IPS DF 6.9 (cell line): ENCODE data around the gene ATP5F1E.
"Not testable (repeated sequence)": the region's sequence is repeated elsewhere in the genome, so short reads cannot be mapped to it uniquely, and the experiment has no call there.

ENCODE experiments used
- DNase-seq: peaks from one replicate; pipeline ENCODE4 v3.0.0-alpha.2; 2013; ENCODE audit warnings: low read depth, low spot score
- H3K27ac ChIP-seq: one replicate; pipeline ENCODE4 v1.5.1; 2013; ENCODE audit warnings: low read length, control low read depth
- H3K27me3 ChIP-seq: 2 replicates; pipeline ENCODE4 v1.6.1; 2013; ENCODE audit warnings: mild to moderate bottlenecking, low read length; ENCODE audit not compliant: control insufficient read depth, insufficient read depth
- H3K36me3 ChIP-seq: 2 replicates; pipeline ENCODE4 v1.6.1; 2013; ENCODE audit warnings: low read length; ENCODE audit not compliant: control insufficient read depth, insufficient read depth
- H3K4me1 ChIP-seq: 2 replicates; pipeline ENCODE4 v1.6.1; 2013; ENCODE audit warnings: low read length; ENCODE audit not compliant: control insufficient read depth, insufficient read depth
- H3K4me3 ChIP-seq: 2 replicates; pipeline ENCODE4 v1.5.1; 2013; ENCODE audit warnings: mild to moderate bottlenecking, low read length
- H3K9me3 ChIP-seq: 2 replicates; pipeline ENCODE4 v1.6.1; 2013; ENCODE audit warnings: low read length, inconsistent platforms; ENCODE audit not compliant: control insufficient read depth, insufficient read depth
- WGBS: extraction: QIAGEN DNeasy Blood & Tissue Kit; methylation state at CpG from one replicate; pipeline ENCODE4 v1.1.7; 2013; ENCODE audit warnings: mixed read lengths, missing lambda C conversion rate; ENCODE audit not compliant: insufficient read length, insufficient coverage; 5-methylcytosine and 5-hydroxymethylcytosine counted together

Gene ATP5F1E

GRCh38 chr20:58990651-58991445 lies 41.3 kb downstream of the ATP5F1E start:
- H3K36me3 ChIP-seq = peaks cover 49% of the 10 kb centered on the region
- no peak for DNase-seq

DNA sequence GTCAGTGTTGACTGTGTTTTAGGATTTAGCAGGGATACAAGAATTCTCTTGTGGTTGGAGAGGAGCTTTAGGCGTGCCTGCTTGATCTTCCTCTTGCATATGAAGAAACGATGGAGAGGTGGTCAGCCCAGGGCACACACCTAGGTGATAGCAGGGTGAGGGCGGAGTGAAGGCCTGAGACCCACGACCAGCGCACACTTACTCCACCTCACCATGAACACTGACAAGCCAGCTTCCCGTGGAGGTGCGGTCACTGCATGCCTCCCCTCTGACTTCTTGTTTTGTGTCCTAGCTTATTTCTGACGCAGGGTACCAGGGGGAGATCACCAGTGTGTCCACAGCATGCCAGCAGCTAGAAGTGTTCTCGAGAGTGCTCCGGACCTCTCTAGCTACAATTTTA lies 42.9 kb downstream of the ATP5F1E start:
- no CpG with 5 or more reads among the region's 10 CpGs for WGBS
- Histone ChIP-seq H3K27me3 (no peaks in the 10 kb centered on the region), H3K36me3 (peaks cover 43% of the 10 kb centered on the region), H3K27ac (no peak overlapping the region), H3K4me1 (no peaks in the 10 kb centered on the region), H3K9me3 (no peaks in the 10 kb centered on the region), H3K4me3 (no peak overlapping the region)
- no peak for DNase-seq

More at GRCh38 chr20:58990651-58991445, 41.3 kb downstream of the ATP5F1E start:
- Histone ChIP-seq H3K4me3 (no peak overlapping the region), H3K27me3 (no peaks in the 10 kb centered on the region), H3K27ac (no peak overlapping the region), H3K4me1 (no peaks in the 10 kb centered on the region), H3K9me3 (no peaks in the 10 kb centered on the region)
- no CpG with 5 or more reads among the region's 14 CpGs for WGBS

- no CpG with 5 or more reads among the region's 6 CpGs for WGBS
- Histone ChIP-seq H3K27ac (no peak overlapping the region), H3K4me3 (no peak overlapping the region), H3K9me3 (no peaks in the 10 kb centered on the region), H3K4me1 (no peaks in the 10 kb centered on the region), H3K27me3 (no peaks in the 10 kb centered on the region), H3K36me3 (peaks cover 37% of the 10 kb centered on the region)
- no peak for DNase-seq
These were observed 43.6 kb downstream of the ATP5F1E start for GRCh38 chr20:58988565-58988882.

DNA sequence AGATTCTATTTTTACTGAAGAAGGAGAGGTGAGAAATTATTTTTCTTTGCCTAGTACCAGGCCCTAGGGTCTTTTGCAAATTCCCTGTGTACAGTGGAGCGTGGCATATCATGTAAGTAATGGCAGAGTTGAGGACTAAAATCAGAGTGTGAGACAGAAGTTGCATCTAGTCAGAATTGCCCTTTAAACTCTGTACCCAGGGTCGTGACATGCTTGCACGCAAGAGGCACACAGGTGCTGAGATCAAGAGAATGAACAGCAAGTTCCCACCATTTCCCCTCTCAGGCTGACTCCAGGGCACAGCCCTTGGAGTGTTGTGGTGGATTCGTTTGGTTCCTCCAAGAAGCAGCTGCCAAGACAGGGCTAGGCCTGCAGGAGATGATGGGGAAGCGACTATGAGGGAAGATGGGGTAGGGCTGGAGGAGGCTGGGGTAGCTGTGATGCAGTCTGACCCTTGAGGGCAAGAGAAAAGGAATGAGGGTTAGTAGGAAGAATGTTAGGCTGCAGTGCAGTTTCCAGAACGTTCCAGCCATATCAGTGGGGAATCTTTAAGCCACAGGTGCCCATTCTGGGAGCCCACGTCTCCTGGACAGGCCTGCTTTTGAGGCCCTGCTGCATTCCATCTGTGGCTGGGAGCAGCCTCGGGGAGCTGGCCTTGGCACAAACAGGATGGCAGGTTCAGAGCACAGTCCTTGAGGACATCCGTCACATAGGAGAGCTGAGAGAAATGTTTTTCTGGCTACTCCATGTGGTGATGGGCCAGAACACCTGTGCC lies 44.2 kb downstream of the ATP5F1E start:
- WGBS = no CpG with 5 or more reads among the region's 9 CpGs
- peaks cover 33% of the 10 kb centered on the region for H3K36me3 ChIP-seq
- DNase-seq = no peak
- H3K4me1 ChIP-seq = no peaks in the 10 kb centered on the region
- H3K27me3 ChIP-seq = no peaks in the 10 kb centered on the region
- H3K9me3 ChIP-seq = no peaks in the 10 kb centered on the region
- H3K27ac ChIP-seq = no peak overlapping the region
- no peak overlapping the region for H3K4me3 ChIP-seq

- Histone ChIP-seq H3K4me3 (no peak overlapping the region), H3K9me3 (no peaks in the 10 kb centered on the region), H3K27ac (no peak overlapping the region), H3K4me1 (peaks cover 3% of the 10 kb centered on the region; the same call in 1 of the 2 replicates), H3K36me3 (peaks cover 33% of the 10 kb centered on the region), H3K27me3 (no peaks in the 10 kb centered on the region)
- WGBS = no CpG with 5 or more reads among the region's 8 CpGs
- no peak for DNase-seq
These were observed 45.1 kb downstream of the ATP5F1E start for GRCh38 chr20:58986968-58987517.

DNA sequence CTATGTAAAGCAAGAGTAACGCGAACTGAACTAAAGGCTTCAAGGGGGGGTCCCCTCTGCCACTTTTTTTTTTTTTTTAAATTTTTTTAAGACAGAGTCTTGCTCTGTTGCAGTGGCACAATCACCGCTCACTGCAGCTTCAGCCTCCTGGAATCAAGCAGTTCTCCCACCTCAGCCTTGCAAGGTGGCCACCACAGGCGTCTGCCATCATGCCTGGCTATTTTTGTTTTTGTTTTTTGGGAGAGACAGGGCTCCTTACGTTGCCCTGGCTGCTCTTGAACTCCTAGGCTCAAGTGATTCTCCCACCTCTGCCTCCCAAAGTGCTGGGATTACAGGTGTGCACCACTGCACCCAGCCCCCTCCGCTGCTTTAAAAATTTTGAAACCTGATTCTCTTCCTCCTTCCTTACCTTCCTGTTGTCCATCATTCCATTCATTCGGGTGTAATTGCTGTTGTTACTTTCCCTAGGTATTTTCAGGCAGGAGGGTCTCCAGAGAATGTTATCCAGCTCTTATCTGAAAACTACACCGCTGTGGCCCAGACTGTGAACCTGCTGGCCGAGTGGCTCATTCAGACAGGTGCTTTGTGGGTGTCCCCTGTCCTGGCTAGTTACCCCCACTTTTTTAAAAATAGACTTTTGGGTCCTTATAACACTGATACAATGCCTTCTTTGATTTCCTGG lies 45.7 kb downstream of the ATP5F1E start:
- WGBS = no CpG with 5 or more reads among the region's 9 CpGs
- no peaks in the 10 kb centered on the region for H3K27me3 ChIP-seq
- peaks cover 30% of the 10 kb centered on the region for H3K36me3 ChIP-seq
- H3K4me3 ChIP-seq = no peak overlapping the region
- DNase-seq = no peak
- H3K27ac ChIP-seq = no peak overlapping the region
- H3K4me1 ChIP-seq = peaks cover 3% of the 10 kb centered on the region; the same call in 1 of the 2 replicates
- no peaks in the 10 kb centered on the region for H3K9me3 ChIP-seq

DNA sequence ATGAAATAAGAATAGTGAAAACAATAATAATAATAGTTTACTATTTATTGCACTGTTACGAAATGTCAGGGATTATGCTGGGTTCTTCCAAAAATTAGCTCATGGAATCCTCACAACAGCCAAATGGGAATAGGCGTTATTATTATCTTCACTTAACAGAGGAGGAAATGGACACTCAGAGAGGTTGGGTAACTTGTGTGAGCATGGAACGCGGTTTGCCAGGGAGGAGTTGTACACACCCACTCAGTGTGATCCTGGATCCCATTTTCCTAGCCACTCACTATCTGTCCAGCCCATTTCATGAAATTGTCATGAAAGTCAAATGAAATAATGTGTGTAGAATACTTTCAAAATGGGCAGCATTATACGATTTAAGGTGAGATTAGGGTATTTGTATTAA lies 46.5 kb downstream of the ATP5F1E start:
- DNase-seq = no peak
- Histone ChIP-seq H3K27ac (no peak overlapping the region), H3K27me3 (no peaks in the 10 kb centered on the region), H3K4me3 (no peak overlapping the region), H3K4me1 (peaks cover 3% of the 10 kb centered on the region; the same call in 1 of the 2 replicates), H3K36me3 (peaks cover 23% of the 10 kb centered on the region), H3K9me3 (no peaks in the 10 kb centered on the region)
- WGBS = 100% methylated on average over 1 of the region's 5 CpGs

DNA sequence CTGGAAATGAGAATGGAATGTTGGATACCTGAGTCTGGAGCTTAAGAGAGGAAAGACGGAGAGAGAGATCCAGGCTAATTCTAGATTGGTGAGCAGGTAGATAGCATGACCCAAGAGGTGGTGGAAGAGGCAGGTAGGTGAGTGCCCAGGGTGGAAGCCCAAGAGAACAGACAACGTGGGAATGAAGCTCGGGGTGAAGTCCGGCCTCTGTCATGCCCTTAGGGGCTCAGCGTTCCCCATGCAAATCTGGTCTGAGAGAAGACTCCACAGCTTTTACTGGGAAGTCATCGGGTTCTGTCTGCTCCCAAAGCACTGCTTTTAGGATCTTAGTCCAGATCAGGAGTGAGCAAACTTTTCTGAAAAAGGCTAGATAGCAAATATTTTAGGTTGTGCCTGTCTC lies 47.4 kb downstream of the ATP5F1E start:
- H3K27ac ChIP-seq = no peak overlapping the region
- no peak overlapping the region for H3K4me3 ChIP-seq

DNA sequence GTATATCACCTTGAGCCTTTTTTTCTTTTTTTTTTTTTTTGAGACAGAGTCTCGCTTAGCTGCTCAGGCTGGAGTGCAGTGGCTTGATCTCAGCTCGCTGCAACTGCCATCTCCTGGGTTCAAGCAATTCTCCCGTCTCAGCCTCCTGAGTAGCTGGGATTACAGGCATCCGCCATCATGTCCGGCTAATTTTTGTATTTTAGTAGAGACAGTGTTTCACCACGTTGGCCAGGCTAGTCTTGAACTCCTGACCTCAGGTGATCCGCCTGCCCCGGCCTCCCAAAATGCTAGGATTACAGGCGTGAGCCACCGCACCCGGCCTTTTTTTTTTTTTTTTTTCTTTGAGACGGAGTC lies 49.0 kb downstream of the ATP5F1E start:
- H3K4me1 ChIP-seq, H3K4me3 ChIP-seq, H3K27ac ChIP-seq, DNase-seq, H3K27me3 ChIP-seq, H3K9me3 ChIP-seq: not testable (repeated sequence)
- WGBS = no CpG with 5 or more reads among the region's 12 CpGs
- peaks cover 11% of the 10 kb centered on the region for H3K36me3 ChIP-seq

More for the DNA sequence above, 47.4 kb downstream of the ATP5F1E start:
- Histone ChIP-seq H3K27me3 (no peaks in the 10 kb centered on the region), H3K9me3 (no peaks in the 10 kb centered on the region), H3K36me3 (peaks cover 21% of the 10 kb centered on the region), H3K4me1 (peaks cover 3% of the 10 kb centered on the region; the same call in 1 of the 2 replicates)
- DNase-seq = no peak
- WGBS = no CpG with 5 or more reads among the region's 6 CpGs

- Histone ChIP-seq H3K27me3 (no peaks in the 10 kb centered on the region), H3K4me3 (no peak overlapping the region), H3K4me1 (peaks cover 3% of the 10 kb centered on the region; the same call in 1 of the 2 replicates), H3K27ac (no peak overlapping the region), H3K36me3 (peaks cover 7% of the 10 kb centered on the region; the same call in 1 of the 2 replicates), H3K9me3 (no peaks in the 10 kb centered on the region)
- 100% methylated on average over 1 of the region's 12 CpGs for WGBS
- DNase-seq = no peak
These were observed 49.6 kb downstream of the ATP5F1E start for GRCh38 chr20:58982406-58983114.
